ENCODE results near the gene RHOBTB3. TPM values are rescaled to one million over a fixed set of nuclear protein-coding genes. Genes with fewer than 3 reads are reported as not detected.
A peak's percentile ranks its signal among the peaks of the same experiment; 100 is the strongest.

Gene RHOBTB3
- total RNA-seq, 1 donor from 2014 or later: 45.1 TPM

- DNase-seq (ENCODE audit: low spot score) (no peak), ATAC-seq (no peak)
These were observed 84.1 kb downstream of the RHOBTB3 start for GRCh38 chr5:95815155-95815729.

- ATAC-seq (no peak), DNase-seq (ENCODE audit: low spot score) (no peak)
These were observed 85.2 kb downstream of the RHOBTB3 start for GRCh38 chr5:95816341-95816740.

- no peak for DNase-seq (ENCODE audit: low spot score)
- ATAC-seq: no peak
These were observed 85.6 kb downstream of the RHOBTB3 start for GRCh38 chr5:95816776-95817175.

GRCh38 chr5:95817430-95817829, 86.3 kb downstream of the RHOBTB3 start:
- DNase-seq (ENCODE audit: low spot score): no peak
- no peak for ATAC-seq

GRCh38 chr5:95818181-95819147, 87.3 kb downstream of the RHOBTB3 start:
- peak; percentile 28 for ATAC-seq

GRCh38 chr5:95821110-95822021, 90.2 kb downstream of the RHOBTB3 start:
- ATAC-seq (no peak), DNase-seq (ENCODE audit: low spot score) (no peak)

More at GRCh38 chr5:95818181-95819147, 87.3 kb downstream of the RHOBTB3 start:
- no peak for DNase-seq (ENCODE audit: low spot score)

GRCh38 chr5:95822043-95822541, 91.0 kb downstream of the RHOBTB3 start:
- DNase-seq (ENCODE audit: low spot score) (peak; percentile 68), ATAC-seq (peak; percentile 69)

- DNase-seq (ENCODE audit: low spot score) (peak; percentile 84), ATAC-seq (peak; percentile 70)
These were observed 91.5 kb downstream of the RHOBTB3 start, which contains the start of gene GLRX for GRCh38 chr5:95822542-95823181. TSS of gene GLRX (minus strand) at chr5:95822726. CDS start at chr5:95822662, 64 bp downstream.

GRCh38 chr5:95823218-95823737, 92.1 kb downstream of the RHOBTB3 start:
- peak; percentile 39 for DNase-seq (ENCODE audit: low spot score)
- ATAC-seq: no peak

GRCh38 chr5:95823738-95824609, 92.8 kb downstream of the RHOBTB3 start:
- ATAC-seq (peak; percentile 12), DNase-seq (ENCODE audit: low spot score) (no peak)

GRCh38 chr5:95824747-95825146, 93.6 kb downstream of the RHOBTB3 start:
- ATAC-seq (no peak), DNase-seq (ENCODE audit: low spot score) (no peak)

- no peak for DNase-seq (ENCODE audit: low spot score)
- no peak for ATAC-seq
These were observed 94.4 kb downstream of the RHOBTB3 start for GRCh38 chr5:95825495-95825894.

GRCh38 chr5:95826949-95827891, 96.1 kb downstream of the RHOBTB3 start:
- ATAC-seq: peak; percentile 79
- peak; percentile 91 for DNase-seq (ENCODE audit: low spot score)

GRCh38 chr5:95827892-95828246, 96.7 kb downstream of the RHOBTB3 start:
- DNase-seq (ENCODE audit: low spot score): no peak

GRCh38 chr5:95830226-95830625, 99.1 kb downstream of the RHOBTB3 start:
- DNase-seq (ENCODE audit: low spot score): no peak
- ATAC-seq: no peak

More at GRCh38 chr5:95827892-95828246, 96.7 kb downstream of the RHOBTB3 start:
- ATAC-seq: peak; percentile 10

- ATAC-seq (no peak), DNase-seq (ENCODE audit: low spot score) (no peak)
These were observed 101.5 kb downstream of the RHOBTB3 start for GRCh38 chr5:95832664-95833063.

GRCh38 chr5:95835682-95836385, 104.7 kb downstream of the RHOBTB3 start:
- DNase-seq (ENCODE audit: low spot score) (peak; percentile 49), ATAC-seq (peak; percentile 38)
